Stimulated activated CD8-positive, alpha-beta memory T cell treated with anti-CD3 and anti-CD28 coated beads, Interleukin-12 subunit alpha, Interleukin-12 subunit beta, amount 100 ng/mL, for 1 hour (primary cell): ENCODE measurements around the gene S100A6.
"Not testable (repeated sequence)": the region's sequence is repeated elsewhere in the genome, so short reads cannot be mapped to it uniquely, and the experiment has no call there.

Experiments used
- DNase-seq: peaks from one replicate; pipeline ENCODE4 v3.0.0-alpha.2; 2020; ENCODE audit warnings: low read depth

Gene S100A6

GRCh38 chr1:153563991-153564390 is 28.2 kb upstream of the S100A6 start:
- no peak for DNase-seq

GRCh38 chr1:153563483-153563901 is 27.7 kb upstream of the S100A6 start:
- DNase-seq = no peak

- not testable (repeated sequence) for DNase-seq
Measured at GRCh38 chr1:153562021-153562420, 26.2 kb upstream of the S100A6 start.

- DNase-seq = no peak
Measured at GRCh38 chr1:153561466-153561985, 25.7 kb upstream of the S100A6 start.

- no peak for DNase-seq
Measured at GRCh38 chr1:153560771-153561465, 25.1 kb upstream of the S100A6 start.

- DNase-seq = no peak
Measured at GRCh38 chr1:153560241-153560640, 24.4 kb upstream of the S100A6 start.

- no peak for DNase-seq
Measured at GRCh38 chr1:153557877-153558276, 22.1 kb upstream of the S100A6 start.

- DNase-seq = no peak
Measured at GRCh38 chr1:153556348-153556747, 20.6 kb upstream of the S100A6 start.

- DNase-seq = no peak
Measured at GRCh38 chr1:153553830-153554541, 18.2 kb upstream of the S100A6 start.

GRCh38 chr1:153553096-153553495 is 17.3 kb upstream of the S100A6 start:
- no peak for DNase-seq

GRCh38 chr1:153552335-153552734 is 16.5 kb upstream of the S100A6 start:
- no peak for DNase-seq

- no peak for DNase-seq
Measured at GRCh38 chr1:153550827-153551500, 15.2 kb upstream of the S100A6 start.

GRCh38 chr1:153550398-153550758 is 14.6 kb upstream of the S100A6 start:
- no peak for DNase-seq

- DNase-seq = no peak
Measured at GRCh38 chr1:153549741-153550397, 14.1 kb upstream of the S100A6 start.

- no peak for DNase-seq
Measured at GRCh38 chr1:153548722-153549688, 13.2 kb upstream of the S100A6 start, which contains the start of gene S100A3. Gene S100A3 (minus strand): TSS chr1:153549258. CDS start chr1:153548485, 773 bp downstream.

GRCh38 chr1:153547560-153548551 is 12.1 kb upstream of the S100A6 start:
- no peak for DNase-seq

GRCh38 chr1:153546796-153547559 is 11.2 kb upstream of the S100A6 start:
- no peak for DNase-seq

GRCh38 chr1:153546371-153546770 is 10.6 kb upstream of the S100A6 start:
- DNase-seq = no peak
